ENCODE data around the gene SLFN11. TPM values are rescaled to one million over a fixed set of nuclear protein-coding genes. Genes with fewer than 3 reads are reported as not detected.
A peak's percentile ranks its signal among the peaks of the same experiment; 100 is the strongest.
"Not testable (repeated sequence)": the region's sequence is repeated elsewhere in the genome, so short reads cannot be mapped to it uniquely, and the experiment has no call there.

SLFN11 gene
- total and polyA plus RNA-seq, 2 experiments from 2014 or later: not detected

DNA sequence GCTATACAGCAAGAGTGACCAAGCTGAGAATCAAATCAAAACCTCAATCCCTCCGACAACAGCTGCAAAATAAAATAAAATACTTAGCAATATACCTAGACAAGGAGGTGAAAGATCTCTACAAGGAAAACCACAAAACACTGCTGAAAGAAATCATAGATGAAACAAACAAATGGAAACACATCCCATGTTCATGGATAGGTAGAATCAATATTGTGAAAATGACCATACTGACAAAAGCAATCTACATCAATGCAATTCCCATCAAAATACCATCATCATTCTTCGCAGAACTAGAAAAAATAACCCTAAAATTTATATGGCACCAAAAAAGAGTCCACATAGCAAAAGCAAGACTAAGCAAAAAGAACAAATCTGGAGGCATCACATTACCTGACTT lies 41.3 kb upstream of the SLFN11 start:
- H3K36me3 ChIP-seq (ENCODE audit: insufficient read depth); H3K9me3 Mint-ChIP-seq; DNase-seq (ENCODE audit: low spot score); H2AFZ ChIP-seq; H3K4me1 Mint-ChIP-seq; H3K4me3 Mint-ChIP-seq; H4K20me1 ChIP-seq (replicated peaks; ENCODE audit: insufficient read depth); H3K27ac ChIP-seq (ENCODE audit: low read depth); H3K79me2 ChIP-seq (replicated peaks; ENCODE audit: insufficient read depth); H3K4me3 ChIP-seq; H3K9me2 ChIP-seq (ENCODE audit: insufficient read depth); H3K4me2 ChIP-seq; H3K27me3 ChIP-seq (ENCODE audit: insufficient read depth); H3K27ac Mint-ChIP-seq; H3K36me3 Mint-ChIP-seq (ENCODE audit: low read depth); ATAC-seq; H3F3A ChIP-seq (replicated peaks; ENCODE audit: low read depth); H3K27me3 Mint-ChIP-seq (ENCODE audit: insufficient read depth, low read depth, poor library complexity); H3K4me1 ChIP-seq (ENCODE audit: insufficient read depth): not testable (repeated sequence)

DNA sequence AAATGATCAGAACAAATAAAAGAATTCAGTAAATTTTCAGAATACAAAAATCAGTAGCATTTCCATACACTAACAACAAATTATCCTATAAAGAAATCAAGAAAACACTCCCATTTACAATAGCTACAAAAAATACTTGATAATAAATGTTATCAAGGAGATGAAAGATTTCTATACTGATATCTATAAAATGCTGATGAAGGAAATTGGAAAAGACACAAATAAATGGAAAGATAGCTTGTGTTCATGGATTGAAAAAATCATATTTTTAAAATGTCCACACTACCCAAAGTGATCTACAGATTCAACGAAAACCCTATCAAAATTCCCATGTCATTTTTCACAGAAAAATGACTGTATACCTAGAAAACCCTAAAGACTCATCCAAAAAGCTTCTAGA lies 40.8 kb upstream of the SLFN11 start:
- Mint-ChIP-seq H3K9me3 (no peaks in the 10 kb centered on the region), H3K4me3 (no peak overlapping the region), H3K4me1 (no peaks in the 10 kb centered on the region), H3K27me3 (ENCODE audit: insufficient read depth, low read depth, poor library complexity) (peaks cover 4% of the 10 kb centered on the region), H3K27ac (no peak overlapping the region), H3K36me3 (ENCODE audit: low read depth) (peaks cover 9% of the 10 kb centered on the region; the same call in 2 of the 3 replicates)
- Histone ChIP-seq H3K9me2 (ENCODE audit: insufficient read depth) (no peaks in the 10 kb centered on the region), H3K79me2 (replicated peaks; ENCODE audit: insufficient read depth) (no peaks in the 10 kb centered on the region), H3K4me3 (no peak overlapping the region), H3K36me3 (ENCODE audit: insufficient read depth) (no peaks in the 10 kb centered on the region), H3K4me1 (ENCODE audit: insufficient read depth) (no peaks in the 10 kb centered on the region), H3K27me3 (ENCODE audit: insufficient read depth) (no peaks in the 10 kb centered on the region), H2AFZ (no peak overlapping the region), H3K4me2 (no peak overlapping the region), H3F3A (replicated peaks; ENCODE audit: low read depth) (no peaks in the 10 kb centered on the region), H3K27ac (ENCODE audit: low read depth) (no peak overlapping the region), H4K20me1 (replicated peaks; ENCODE audit: insufficient read depth) (no peaks in the 10 kb centered on the region)
- DNase-seq (ENCODE audit: low spot score) (no peak), ATAC-seq (no peak)
- TF ChIP-seq ZNF114 (CRISPR knock-in tag; IDR thresholded peaks at IDR 0.05): no peak
- no peak for TF ChIP-seq EZH2phosphoT487 (IDR thresholded peaks at IDR 0.05; ENCODE audit: unreplicated experiment)
- no peak for TF ChIP-seq CREB1 (CRISPR knock-in tag; IDR thresholded peaks at IDR 0.05; ENCODE audit: low read depth)
- no peak for TF ChIP-seq EZH2 (IDR thresholded peaks at IDR 0.05; ENCODE audit: low read depth, unreplicated experiment)
- TF ChIP-seq ZNF331 (CRISPR knock-in tag; IDR thresholded peaks at IDR 0.05; ENCODE audit: low read depth): no peak
- TF ChIP-seq, protein P1, sequence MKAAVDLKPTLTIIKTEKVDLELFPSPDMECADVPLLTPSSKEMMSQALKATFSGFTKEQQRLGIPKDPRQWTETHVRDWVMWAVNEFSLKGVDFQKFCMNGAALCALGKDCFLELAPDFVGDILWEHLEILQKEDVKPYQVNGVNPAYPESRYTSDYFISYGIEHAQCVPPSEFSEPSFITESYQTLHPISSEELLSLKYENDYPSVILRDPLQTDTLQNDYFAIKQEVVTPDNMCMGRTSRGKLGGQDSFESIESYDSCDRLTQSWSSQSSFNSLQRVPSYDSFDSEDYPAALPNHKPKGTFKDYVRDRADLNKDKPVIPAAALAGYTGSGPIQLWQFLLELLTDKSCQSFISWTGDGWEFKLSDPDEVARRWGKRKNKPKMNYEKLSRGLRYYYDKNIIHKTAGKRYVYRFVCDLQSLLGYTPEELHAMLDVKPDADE (IDR thresholded peaks at IDR 0.05): no peak
- TF ChIP-seq STAT1 (IDR thresholded peaks at IDR 0.05; ENCODE audit: unreplicated experiment): no peak

DNA sequence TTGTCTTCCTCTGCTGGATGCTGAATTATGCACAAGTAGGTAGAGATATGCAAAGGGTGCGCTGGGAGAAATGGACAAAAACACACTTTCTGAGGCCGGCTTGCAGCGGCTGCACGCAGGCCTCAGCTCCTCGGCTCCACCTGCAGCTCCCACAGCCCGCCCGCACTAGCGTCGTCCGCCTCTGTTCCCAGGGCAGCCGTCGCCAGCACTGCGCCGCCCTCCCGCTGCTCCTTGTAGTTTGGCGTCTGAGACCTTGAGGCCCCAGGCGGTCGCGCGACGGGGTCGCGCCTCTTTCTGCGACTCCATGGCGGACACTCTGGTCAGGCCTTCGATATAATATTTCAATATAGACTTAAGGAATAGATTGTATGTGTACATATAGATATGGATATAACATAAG lies 34.1 kb upstream of the SLFN11 start:
- H3K36me3 Mint-ChIP-seq (ENCODE audit: low read depth): peaks cover 4% of the 10 kb centered on the region; the same call in 2 of the 3 replicates
- no peaks in the 10 kb centered on the region for H3K4me1 ChIP-seq (ENCODE audit: insufficient read depth)
- H3K4me1 Mint-ChIP-seq: no peaks in the 10 kb centered on the region
- no peak overlapping the region for H3K27ac ChIP-seq (ENCODE audit: low read depth)
- no peak overlapping the region for H3K4me2 ChIP-seq
- no peaks in the 10 kb centered on the region for H3F3A ChIP-seq (replicated peaks; ENCODE audit: low read depth)
- H3K4me3 ChIP-seq: no peak overlapping the region
- H4K20me1 ChIP-seq (replicated peaks; ENCODE audit: insufficient read depth): no peaks in the 10 kb centered on the region
- H2AFZ ChIP-seq: no peak overlapping the region
- no peaks in the 10 kb centered on the region for H3K36me3 ChIP-seq (ENCODE audit: insufficient read depth)
- no peak overlapping the region for H3K27ac Mint-ChIP-seq
- no peaks in the 10 kb centered on the region for H3K27me3 ChIP-seq (ENCODE audit: insufficient read depth)
- no peaks in the 10 kb centered on the region for H3K9me2 ChIP-seq (ENCODE audit: insufficient read depth)
- H3K9me3 Mint-ChIP-seq: no peaks in the 10 kb centered on the region; the same call in 2 of the 3 replicates
- H3K4me3 Mint-ChIP-seq: no peak overlapping the region
- H3K79me2 ChIP-seq (replicated peaks; ENCODE audit: insufficient read depth): no peaks in the 10 kb centered on the region
- no peaks in the 10 kb centered on the region for H3K27me3 Mint-ChIP-seq (ENCODE audit: insufficient read depth, low read depth, poor library complexity)
- DNase-seq (ENCODE audit: low spot score) (peak; percentile 74), ATAC-seq (peak; percentile 90)
- TF ChIP-seq, protein P2, sequence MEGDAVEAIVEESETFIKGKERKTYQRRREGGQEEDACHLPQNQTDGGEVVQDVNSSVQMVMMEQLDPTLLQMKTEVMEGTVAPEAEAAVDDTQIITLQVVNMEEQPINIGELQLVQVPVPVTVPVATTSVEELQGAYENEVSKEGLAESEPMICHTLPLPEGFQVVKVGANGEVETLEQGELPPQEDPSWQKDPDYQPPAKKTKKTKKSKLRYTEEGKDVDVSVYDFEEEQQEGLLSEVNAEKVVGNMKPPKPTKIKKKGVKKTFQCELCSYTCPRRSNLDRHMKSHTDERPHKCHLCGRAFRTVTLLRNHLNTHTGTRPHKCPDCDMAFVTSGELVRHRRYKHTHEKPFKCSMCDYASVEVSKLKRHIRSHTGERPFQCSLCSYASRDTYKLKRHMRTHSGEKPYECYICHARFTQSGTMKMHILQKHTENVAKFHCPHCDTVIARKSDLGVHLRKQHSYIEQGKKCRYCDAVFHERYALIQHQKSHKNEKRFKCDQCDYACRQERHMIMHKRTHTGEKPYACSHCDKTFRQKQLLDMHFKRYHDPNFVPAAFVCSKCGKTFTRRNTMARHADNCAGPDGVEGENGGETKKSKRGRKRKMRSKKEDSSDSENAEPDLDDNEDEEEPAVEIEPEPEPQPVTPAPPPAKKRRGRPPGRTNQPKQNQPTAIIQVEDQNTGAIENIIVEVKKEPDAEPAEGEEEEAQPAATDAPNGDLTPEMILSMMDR (conservative IDR thresholded peaks at IDR 0.05; ENCODE audit: low read depth in 2 of 2): no peak
- TF ChIP-seq CREB1 (CRISPR knock-in tag; IDR thresholded peaks at IDR 0.05; ENCODE audit: low read depth) (no peak), STAT1 (IDR thresholded peaks at IDR 0.05; ENCODE audit: unreplicated experiment) (no peak)
- TF ChIP-seq, protein P3, sequence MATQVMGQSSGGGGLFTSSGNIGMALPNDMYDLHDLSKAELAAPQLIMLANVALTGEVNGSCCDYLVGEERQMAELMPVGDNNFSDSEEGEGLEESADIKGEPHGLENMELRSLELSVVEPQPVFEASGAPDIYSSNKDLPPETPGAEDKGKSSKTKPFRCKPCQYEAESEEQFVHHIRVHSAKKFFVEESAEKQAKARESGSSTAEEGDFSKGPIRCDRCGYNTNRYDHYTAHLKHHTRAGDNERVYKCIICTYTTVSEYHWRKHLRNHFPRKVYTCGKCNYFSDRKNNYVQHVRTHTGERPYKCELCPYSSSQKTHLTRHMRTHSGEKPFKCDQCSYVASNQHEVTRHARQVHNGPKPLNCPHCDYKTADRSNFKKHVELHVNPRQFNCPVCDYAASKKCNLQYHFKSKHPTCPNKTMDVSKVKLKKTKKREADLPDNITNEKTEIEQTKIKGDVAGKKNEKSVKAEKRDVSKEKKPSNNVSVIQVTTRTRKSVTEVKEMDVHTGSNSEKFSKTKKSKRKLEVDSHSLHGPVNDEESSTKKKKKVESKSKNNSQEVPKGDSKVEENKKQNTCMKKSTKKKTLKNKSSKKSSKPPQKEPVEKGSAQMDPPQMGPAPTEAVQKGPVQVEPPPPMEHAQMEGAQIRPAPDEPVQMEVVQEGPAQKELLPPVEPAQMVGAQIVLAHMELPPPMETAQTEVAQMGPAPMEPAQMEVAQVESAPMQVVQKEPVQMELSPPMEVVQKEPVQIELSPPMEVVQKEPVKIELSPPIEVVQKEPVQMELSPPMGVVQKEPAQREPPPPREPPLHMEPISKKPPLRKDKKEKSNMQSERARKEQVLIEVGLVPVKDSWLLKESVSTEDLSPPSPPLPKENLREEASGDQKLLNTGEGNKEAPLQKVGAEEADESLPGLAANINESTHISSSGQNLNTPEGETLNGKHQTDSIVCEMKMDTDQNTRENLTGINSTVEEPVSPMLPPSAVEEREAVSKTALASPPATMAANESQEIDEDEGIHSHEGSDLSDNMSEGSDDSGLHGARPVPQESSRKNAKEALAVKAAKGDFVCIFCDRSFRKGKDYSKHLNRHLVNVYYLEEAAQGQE (IDR thresholded peaks at IDR 0.05; ENCODE audit: unreplicated experiment): no peak
- TF ChIP-seq, protein P1 (IDR thresholded peaks at IDR 0.05): no peak

All from GM23338 (cell line).